GM10847 (cell line): ENCODE data around the gene C10orf90.

ENCODE experiments used
- POLR2A ChIP-seq: IDR thresholded peaks from 2 replicates; pipeline ENCODE4 v1.6.1; 2011; ENCODE audit not compliant: insufficient read length; ENCODE audit errors: extremely low read depth

C10orf90 gene

GRCh38 chr10:126408953-126409641 is 261.4 kb downstream of the C10orf90 start:
- no peak for TF ChIP-seq POLR2A

DNA sequence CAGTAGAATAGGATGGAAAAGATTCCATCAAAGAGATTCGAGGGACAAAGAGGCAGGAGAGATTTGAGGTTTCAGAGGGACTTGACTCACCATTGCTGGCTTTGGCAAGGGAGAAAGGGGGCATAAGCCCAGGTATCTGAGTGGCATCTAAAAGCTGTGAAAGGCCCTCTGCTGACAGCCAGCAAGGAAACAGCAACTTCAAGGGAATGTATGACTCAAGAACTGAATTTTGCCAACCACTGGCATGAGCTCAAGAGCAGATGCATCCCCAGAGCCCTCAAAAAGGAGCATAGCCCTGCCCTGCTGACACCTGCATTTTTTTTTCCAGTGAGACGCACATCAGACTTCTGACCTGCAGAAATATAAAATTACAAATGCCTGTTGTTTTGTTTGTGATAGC is 262.7 kb downstream of the C10orf90 start:
- no peak for TF ChIP-seq POLR2A

DNA sequence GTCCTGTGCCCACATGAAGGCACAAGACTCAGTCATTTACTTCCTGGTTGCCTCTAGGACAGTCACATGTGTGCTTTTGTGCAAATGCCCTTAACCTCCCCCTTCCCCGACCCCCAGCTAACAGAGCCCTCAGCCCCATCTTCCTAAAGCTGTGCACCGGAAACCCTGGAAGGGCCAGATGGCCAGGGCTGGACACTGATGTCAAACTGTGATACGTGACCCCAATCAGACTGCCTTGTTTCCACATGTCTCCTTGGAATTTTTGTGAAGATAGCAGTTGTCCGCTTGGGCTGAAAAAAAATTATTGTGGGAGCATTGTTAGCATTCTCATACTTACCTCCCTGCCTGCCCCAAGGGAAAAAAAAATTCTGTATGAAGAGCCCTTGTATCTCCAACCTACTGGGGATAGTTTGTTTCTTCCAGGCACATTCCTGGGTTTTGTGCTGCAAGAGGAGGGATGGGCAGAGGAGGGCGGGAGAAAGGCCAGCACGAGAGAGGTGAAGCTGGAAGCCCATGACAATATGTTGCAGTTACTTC is 265.2 kb downstream of the C10orf90 start:
- no peak for TF ChIP-seq POLR2A

DNA sequence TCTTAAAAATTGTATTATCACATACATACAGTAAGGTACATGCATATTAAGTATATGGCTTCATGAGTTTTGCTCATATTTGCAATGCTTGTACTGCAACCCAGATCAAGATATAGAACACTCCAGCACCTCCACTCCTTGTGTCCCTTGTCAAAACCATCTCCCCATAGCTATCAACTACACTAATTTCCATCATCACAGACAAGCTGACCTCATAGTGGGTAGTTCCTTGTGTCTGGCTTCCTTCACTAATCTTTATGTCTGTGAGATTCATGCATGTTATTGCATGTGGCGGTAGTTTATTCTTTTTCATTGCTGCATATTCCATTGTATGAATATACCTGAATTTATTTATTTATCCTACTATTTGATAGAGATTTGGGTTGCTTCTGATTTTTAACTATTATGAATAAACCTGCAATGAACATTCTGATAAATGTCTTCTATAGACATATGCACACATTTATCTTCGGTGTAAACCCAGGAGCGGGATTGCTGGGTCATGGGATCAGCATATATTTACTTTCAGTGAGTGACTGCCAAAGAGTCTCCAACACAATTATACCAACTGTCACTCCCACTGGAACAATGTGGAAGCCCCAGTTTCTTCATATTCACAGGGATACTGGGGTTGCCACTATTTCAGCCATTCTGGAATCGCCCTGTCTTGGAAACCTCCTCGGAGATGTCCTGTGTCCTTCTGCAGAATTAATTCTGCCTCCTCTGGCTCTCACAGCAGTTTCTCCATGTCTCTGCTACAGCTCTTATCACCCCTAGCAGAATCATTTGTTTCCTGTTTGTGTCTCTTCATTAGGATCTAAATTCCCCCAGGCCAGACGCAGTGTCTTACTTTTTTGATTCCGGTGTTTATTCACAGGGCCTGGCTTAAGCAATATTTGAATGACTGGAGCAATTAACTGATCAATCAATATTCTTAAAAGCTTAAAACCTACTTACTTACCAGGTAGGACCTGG is 267.5 kb downstream of the C10orf90 start:
- no peak for TF ChIP-seq POLR2A

- no peak for TF ChIP-seq POLR2A
These were observed 269.9 kb downstream of the C10orf90 start for GRCh38 chr10:126400641-126401040.

- TF ChIP-seq POLR2A: no peak
These were observed 271.6 kb downstream of the C10orf90 start for GRCh38 chr10:126398924-126399323.

GRCh38 chr10:126398383-126398743 is 272.1 kb downstream of the C10orf90 start:
- TF ChIP-seq POLR2A: no peak

GRCh38 chr10:126397640-126398382 is 272.7 kb downstream of the C10orf90 start:
- TF ChIP-seq POLR2A: no peak

- TF ChIP-seq POLR2A: no peak
These were observed 273.3 kb downstream of the C10orf90 start for GRCh38 chr10:126397156-126397555.

GRCh38 chr10:126394948-126395347 is 275.5 kb downstream of the C10orf90 start:
- no peak for TF ChIP-seq POLR2A

GRCh38 chr10:126393076-126393475 is 277.4 kb downstream of the C10orf90 start:
- TF ChIP-seq POLR2A: no peak

- TF ChIP-seq POLR2A: no peak
These were observed 278.0 kb downstream of the C10orf90 start for GRCh38 chr10:126392469-126392868.

GRCh38 chr10:126392068-126392467 is 278.4 kb downstream of the C10orf90 start:
- no peak for TF ChIP-seq POLR2A

DNA sequence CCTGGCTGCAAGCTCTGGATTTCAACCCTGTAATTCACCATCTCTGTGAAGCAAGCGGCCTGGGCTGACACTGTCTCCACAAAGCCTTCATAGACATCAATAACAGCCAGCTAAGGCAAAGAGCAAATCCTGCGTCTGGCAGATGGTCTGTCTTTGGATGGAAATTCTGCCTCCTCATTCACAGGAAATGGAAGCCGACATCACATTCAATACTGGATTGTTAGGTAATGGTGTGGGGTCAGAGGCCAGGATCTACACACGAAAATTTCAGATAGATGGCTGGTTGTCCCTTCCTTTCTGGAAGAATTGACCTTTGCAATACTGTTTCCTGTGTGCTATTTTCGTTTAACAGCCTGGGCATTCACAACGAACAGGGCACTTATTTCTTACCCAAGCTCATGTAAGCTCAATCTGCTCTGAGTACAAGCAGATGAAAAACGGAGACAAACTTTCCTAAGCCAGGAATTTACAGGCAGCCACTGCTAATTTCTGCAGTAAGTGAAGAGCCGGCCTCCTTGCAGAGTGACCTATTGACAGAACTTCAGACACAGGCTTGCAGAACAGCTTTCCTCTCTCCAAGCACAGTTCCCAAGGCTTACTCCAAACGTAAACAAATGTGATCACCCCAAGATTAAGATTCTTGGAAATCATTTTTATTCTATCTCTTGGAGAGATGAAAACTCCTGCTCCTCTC is 279.2 kb downstream of the C10orf90 start:
- no peak for TF ChIP-seq POLR2A

- TF ChIP-seq POLR2A: no peak
These were observed 280.2 kb downstream of the C10orf90 start for GRCh38 chr10:126390324-126390723.
